Hepatocyte (in vitro differentiated cells): Measurements from ENCODE around the gene NINJ2. TPM values are rescaled to one million over a fixed set of nuclear protein-coding genes. Genes with fewer than 3 reads are reported as not detected.

Source experiments
- DNase-seq: peaks from one replicate; pipeline ENCODE4 v3.0.0-alpha.2; 2016; ENCODE audit warnings: low spot score
- H2AFZ ChIP-seq: fragments of 200-600 bp; sonication (generic); 2 replicates; pipeline ENCODE4 v1.6.0; 2016; ENCODE audit warnings: antibody characterized with exemption, mild to moderate bottlenecking
- H3K27ac ChIP-seq: fragments of 200-600 bp; sonication (generic); 2 replicates; pipeline ENCODE4 v1.5.1; 2016; ENCODE audit warnings: mild to moderate bottlenecking
- H3K27me3 ChIP-seq: fragments of 200-600 bp; sonication (generic); 2 replicates; pipeline ENCODE4 v1.6.1; 2016
- H3K36me3 ChIP-seq: fragments of 200-600 bp; sonication (generic); replicated peaks from 2 replicates; pipeline ENCODE4 v1.5.1; 2016; ENCODE audit warnings: low read depth; ENCODE audit not compliant: insufficient read depth
- H3K4me1 ChIP-seq: fragments of 200-600 bp; sonication (generic); 2 replicates; pipeline ENCODE4 v1.5.1; 2016; ENCODE audit warnings: mild to moderate bottlenecking, moderate library complexity; ENCODE audit not compliant: insufficient read depth
- H3K4me2 ChIP-seq: fragments of 200-600 bp; sonication (generic); 2 replicates; pipeline ENCODE4 v1.6.0; 2016
- H3K4me3 ChIP-seq: fragments of 200-600 bp; sonication (generic); 2 replicates; pipeline ENCODE4 v1.5.1; 2016; ENCODE audit warnings: mild to moderate bottlenecking
- H3K79me2 ChIP-seq: fragments of 200-600 bp; sonication (generic); 2 replicates; pipeline ENCODE4 v1.6.0; 2017; ENCODE audit warnings: mild to moderate bottlenecking
- H3K9me2 ChIP-seq: fragments of 200-600 bp; sonication (generic); replicated peaks from 2 replicates; pipeline ENCODE4 v1.6.0; 2017; ENCODE audit warnings: mild to moderate bottlenecking; ENCODE audit not compliant: insufficient read depth
- H3K9me3 ChIP-seq: fragments of 200-600 bp; sonication (generic); 2 replicates; pipeline ENCODE4 v1.5.1; 2016; ENCODE audit warnings: low read depth, mild to moderate bottlenecking
- H4K20me1 ChIP-seq: fragments of 200-600 bp; sonication (generic); 2 replicates; pipeline ENCODE4 v1.6.0; 2016; ENCODE audit warnings: mild to moderate bottlenecking; ENCODE audit not compliant: insufficient read depth, poor library complexity, severe bottlenecking
- EZH2 ChIP-seq: fragments of 200-600 bp; sonication (generic); IDR thresholded peaks from 2 replicates; pipeline ENCODE4 v1.6.1; 2016; ENCODE audit warnings: antibody characterized with exemption, mild to moderate bottlenecking, borderline replicate concordance
- EZH2phosphoT487 ChIP-seq: fragments of 200-600 bp; sonication (generic); IDR thresholded peaks from one replicate; pipeline ENCODE4 v1.6.1; 2018; ENCODE audit warnings: antibody characterized with exemption, mild to moderate bottlenecking, low read depth, moderate library complexity; ENCODE audit not compliant: unreplicated experiment, severe bottlenecking
- WGBS: methylation state at CpG from one replicate; pipeline ENCODE4 v1.1.6; 2016; ENCODE audit warnings: low lambda C conversion rate; ENCODE audit errors: missing lambda C conversion rate; 5-methylcytosine and 5-hydroxymethylcytosine counted together
- polyA plus RNA-seq: library from polyadenylated mRNA; unstranded; fragments of >200 nt; fragmentation: Nextera tagmentation; extraction: Ambion mirVana; gene quantifications from 2 replicates; pipeline ENCODE4 v1.2.1, GENCODE V29; 2016
- total RNA-seq: library from RNA; depleted of rRNA; stranded (reverse); fragments of >200 nt; gene quantifications from 2 replicates; pipeline ENCODE4 v1.2.3, GENCODE V29; 2014
- TF ChIP-seq, protein P1 (sequence below): fragments of 200-600 bp; sonication (generic); IDR thresholded peaks from 2 replicates; pipeline ENCODE4 v1.5.1; 2016; ENCODE audit warnings: antibody characterized with exemption, mild to moderate bottlenecking; ENCODE audit not compliant: poor library complexity

Gene NINJ2
- total and polyA plus RNA-seq, 2 experiments from 2014 or later = 0.70 to 2.1 TPM

DNA sequence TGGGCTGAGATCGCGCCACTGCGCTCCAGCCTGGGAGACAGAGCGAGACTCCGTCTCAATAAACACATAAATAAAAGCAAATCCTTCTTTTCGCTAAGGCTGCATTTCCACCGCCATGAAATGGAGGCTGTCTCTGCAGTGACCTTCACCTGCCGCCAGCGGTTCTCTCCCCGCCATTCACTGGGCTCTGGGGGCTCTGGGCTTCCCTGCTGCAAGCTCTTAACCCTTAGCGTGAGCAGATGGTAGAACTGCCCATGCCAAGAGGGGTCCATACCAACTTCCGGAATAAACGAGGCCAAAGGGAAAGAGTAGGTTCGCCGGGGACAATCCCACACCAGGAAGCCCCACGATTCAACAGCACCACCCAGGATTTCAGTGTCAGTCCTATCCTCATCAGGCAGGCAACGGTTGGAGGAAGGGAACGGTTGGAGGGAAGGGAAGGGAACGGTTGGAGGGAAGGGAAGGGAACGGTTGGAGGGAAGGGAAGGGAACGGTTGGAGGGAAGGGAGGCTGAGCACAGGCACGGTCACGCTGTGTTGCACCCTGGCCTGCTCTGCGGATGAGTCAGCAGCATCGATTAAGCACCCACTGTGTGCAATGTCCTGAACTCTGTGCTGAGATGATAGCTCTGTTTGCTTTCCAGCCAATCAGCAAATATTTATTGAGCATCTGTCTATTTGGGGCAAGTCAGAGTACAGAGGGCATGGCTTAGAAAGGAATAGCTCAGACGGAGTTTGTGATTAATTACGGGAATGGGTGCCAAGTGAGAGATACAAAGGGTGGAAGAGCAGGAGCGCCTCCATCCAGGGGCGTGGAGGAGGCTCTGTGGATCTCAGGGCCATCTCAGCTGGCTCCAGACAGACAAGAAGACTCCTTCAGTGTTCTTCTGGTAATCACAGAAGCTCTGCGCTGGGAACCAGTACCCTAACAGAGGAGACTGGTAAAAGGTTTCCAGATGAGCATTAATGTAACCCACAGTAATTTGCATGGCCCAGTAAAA, 77.9 kb downstream of the NINJ2 start:
- H4K20me1 ChIP-seq = no peaks in the 10 kb centered on the region
- H3K4me3 ChIP-seq = no peak overlapping the region
- no peaks in the 10 kb centered on the region for H3K27me3 ChIP-seq
- DNase-seq = no peak
- no peak overlapping the region for H2AFZ ChIP-seq
- H3K36me3 ChIP-seq = no peaks in the 10 kb centered on the region
- TF ChIP-seq, protein P1, sequence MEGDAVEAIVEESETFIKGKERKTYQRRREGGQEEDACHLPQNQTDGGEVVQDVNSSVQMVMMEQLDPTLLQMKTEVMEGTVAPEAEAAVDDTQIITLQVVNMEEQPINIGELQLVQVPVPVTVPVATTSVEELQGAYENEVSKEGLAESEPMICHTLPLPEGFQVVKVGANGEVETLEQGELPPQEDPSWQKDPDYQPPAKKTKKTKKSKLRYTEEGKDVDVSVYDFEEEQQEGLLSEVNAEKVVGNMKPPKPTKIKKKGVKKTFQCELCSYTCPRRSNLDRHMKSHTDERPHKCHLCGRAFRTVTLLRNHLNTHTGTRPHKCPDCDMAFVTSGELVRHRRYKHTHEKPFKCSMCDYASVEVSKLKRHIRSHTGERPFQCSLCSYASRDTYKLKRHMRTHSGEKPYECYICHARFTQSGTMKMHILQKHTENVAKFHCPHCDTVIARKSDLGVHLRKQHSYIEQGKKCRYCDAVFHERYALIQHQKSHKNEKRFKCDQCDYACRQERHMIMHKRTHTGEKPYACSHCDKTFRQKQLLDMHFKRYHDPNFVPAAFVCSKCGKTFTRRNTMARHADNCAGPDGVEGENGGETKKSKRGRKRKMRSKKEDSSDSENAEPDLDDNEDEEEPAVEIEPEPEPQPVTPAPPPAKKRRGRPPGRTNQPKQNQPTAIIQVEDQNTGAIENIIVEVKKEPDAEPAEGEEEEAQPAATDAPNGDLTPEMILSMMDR = no peak
- TF ChIP-seq EZH2 (no peak), EZH2phosphoT487 (no peak)
- H3K9me2 ChIP-seq = no peaks in the 10 kb centered on the region
- no peaks in the 10 kb centered on the region for H3K79me2 ChIP-seq
- peak overlapping the region; percentile 51 for H3K27ac ChIP-seq
- H3K4me1 ChIP-seq = no peaks in the 10 kb centered on the region
- no peaks in the 10 kb centered on the region for H3K9me3 ChIP-seq
- H3K4me2 ChIP-seq = no peak overlapping the region
- WGBS = 83% methylated on average over 29 of the region's 30 CpGs

DNA sequence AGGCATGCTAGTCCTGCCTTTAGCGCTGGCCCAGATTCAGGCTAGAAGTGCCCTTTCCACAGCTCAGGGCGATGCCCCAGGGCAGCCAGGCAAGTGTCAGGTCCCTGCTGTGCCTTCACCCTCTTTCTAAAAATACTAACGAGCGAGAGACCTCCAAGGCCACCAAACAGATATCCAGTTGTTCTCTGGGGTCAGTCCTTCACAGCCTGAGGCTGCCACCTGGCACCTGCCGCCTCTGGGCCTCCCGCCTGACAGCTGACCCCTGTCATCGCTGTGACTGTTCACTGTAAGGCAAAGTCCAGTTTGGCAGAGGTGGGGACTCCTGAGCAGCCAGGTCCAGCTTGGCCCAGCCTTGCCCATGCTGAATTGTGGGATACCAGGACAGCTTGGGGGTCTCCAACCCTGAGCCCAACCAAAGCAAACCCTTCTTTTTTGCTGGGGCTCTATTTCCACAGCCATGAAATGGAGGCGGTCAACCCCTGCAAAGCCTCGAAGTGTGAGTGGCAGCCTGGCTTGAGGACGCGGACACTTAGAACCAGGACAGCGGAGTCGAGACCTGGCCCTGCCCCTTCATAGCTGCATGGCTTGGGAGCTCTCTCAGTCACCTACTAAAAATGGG, 79.9 kb downstream of the NINJ2 start:
- 56% methylated on average over 13 of the region's 13 CpGs for WGBS
- Histone ChIP-seq H3K9me2 (no peaks in the 10 kb centered on the region), H3K9me3 (no peaks in the 10 kb centered on the region), H3K4me2 (no peak overlapping the region), H2AFZ (no peak overlapping the region), H3K36me3 (no peaks in the 10 kb centered on the region), H3K27ac (peak overlapping the region; percentile 74), H4K20me1 (no peaks in the 10 kb centered on the region), H3K79me2 (no peaks in the 10 kb centered on the region), H3K27me3 (no peaks in the 10 kb centered on the region), H3K4me1 (peaks cover 13% of the 10 kb centered on the region), H3K4me3 (no peak overlapping the region)
- DNase-seq = peak; percentile 71
- TF ChIP-seq, protein P1 = peak; percentile 34
- TF ChIP-seq EZH2 = no peak

DNA sequence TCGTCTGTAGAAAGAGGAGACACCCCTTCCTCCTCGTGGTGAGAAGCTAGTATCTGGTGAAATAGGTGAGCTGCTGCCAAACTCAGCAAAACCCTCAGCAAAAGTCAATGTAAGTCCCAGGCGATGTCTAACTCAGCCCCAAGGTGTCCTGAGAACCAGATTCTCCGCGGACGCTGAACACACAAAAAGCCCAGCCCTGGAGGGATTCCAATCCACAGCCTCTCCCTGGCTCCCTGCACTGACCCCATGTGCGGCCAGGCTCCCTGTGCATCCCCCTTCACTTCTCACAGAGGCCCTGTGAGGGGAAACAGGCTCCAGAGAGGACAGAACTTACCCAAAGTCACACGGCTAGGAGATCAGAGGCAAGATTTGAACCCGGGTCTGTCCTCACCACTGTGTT, 81.5 kb downstream of the NINJ2 start:
- 87% methylated on average over 9 of the region's 9 CpGs for WGBS
- Histone ChIP-seq H3K9me3 (no peaks in the 10 kb centered on the region), H3K36me3 (no peaks in the 10 kb centered on the region), H3K27me3 (no peaks in the 10 kb centered on the region), H3K79me2 (no peaks in the 10 kb centered on the region), H4K20me1 (no peaks in the 10 kb centered on the region), H3K4me1 (peaks cover 13% of the 10 kb centered on the region), H3K9me2 (no peaks in the 10 kb centered on the region), H3K4me2 (no peak overlapping the region), H3K27ac (no peak overlapping the region), H3K4me3 (no peak overlapping the region), H2AFZ (no peak overlapping the region)
- TF ChIP-seq, protein P1 = no peak
- TF ChIP-seq EZH2phosphoT487 (no peak), EZH2 (no peak)
- no peak for DNase-seq
